ENCODE results near the gene LINC01488.

Gene LINC01488

GRCh38 chr11:69446108-69446507 is 35.4 kb upstream of the LINC01488 start:
- DNase-seq: no peak

DNA sequence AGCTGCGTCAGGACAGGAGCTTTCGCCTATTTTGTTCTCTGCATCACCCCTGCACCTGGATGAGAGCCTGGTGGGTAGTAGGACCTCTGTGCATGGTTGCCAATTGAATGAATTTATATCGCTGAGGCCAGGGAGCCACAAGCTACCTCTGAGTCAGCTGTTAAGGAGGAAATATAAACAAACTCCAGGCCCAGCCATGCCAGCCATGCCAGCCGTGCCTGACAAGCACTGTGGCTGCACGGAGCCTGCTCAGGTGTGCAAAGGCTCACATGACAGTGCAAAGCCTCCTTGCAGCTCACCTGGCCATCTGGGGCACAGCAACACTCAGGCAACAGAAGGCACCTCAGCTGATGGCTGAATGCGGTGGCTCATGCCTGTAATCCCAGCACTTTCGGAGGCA is 33.7 kb upstream of the LINC01488 start:
- no peak for DNase-seq

DNA sequence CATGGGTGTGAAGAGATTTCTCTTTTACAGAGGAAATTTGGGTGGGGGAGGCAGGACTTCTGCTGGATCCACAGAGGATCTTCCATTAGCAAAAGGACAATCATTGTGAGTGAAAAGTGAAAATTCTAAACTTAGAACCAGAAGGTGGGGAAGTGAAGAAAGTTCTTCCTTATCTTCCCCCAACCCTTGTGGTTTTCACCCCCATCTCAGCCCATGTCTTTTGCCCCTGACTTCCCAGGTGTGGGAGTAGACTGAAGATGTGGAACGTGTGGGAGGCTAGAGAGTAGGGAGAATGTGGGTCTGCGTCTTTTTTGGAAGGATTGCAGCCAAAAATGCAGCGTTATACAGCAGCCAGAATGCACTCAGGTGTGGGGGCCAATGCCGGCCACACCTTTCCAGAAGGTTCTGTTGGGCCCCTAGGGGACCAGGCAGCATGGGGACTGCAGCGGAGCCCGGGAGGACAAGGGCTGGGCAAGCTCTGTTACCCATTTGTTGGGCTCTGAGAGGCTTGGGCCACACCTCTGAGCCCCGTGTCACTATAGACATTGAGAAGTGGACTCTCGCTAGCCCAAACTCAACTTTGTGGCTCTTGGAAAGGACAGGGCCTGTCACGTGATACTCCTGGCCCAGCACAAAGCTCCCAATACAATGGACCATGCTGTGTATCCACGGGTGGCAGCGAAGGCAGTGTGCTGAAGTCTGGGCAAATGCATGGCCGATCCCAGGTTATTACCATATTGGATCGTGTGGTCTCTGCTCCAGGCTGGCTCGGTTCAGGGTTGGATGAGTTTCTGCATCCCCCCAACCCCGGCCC is 32.8 kb upstream of the LINC01488 start:
- DNase-seq: no peak

DNA sequence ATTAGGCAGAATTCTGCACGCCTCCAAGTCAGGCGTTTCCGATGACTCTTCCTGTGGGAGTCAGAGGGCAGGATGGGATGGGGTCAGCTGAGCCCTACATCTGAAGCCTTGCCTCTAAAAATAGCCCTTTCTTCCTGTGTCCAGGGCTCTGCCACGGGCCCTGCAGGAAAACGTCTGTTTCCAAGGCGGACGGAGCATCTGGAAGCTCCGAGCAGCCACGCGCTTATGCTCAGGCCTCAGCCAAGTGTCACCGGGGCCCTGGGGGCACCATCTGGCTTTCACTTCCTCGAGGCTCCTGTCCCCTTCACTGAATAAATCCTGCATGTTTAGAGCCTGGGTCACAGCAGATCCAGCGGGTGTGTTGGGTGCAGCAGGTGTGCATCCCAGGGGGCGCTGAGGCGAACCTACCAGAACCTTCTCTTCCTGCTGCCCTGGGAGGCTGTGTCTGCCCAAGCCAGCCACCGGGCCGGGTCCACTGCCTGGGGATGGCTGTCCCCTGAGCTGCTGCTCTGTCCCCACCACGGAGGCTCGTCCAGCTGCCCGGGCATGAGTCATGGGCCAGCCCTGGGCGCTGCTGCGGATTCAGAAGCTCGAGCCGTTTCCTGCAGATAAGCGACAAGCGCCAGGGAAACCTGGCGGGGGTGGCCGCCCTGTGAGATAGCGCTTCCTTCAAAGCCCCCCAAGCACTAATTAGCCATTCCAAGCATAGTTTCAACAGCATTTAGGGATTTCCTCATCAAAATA is 32.0 kb upstream of the LINC01488 start:
- DNase-seq: no peak

DNA sequence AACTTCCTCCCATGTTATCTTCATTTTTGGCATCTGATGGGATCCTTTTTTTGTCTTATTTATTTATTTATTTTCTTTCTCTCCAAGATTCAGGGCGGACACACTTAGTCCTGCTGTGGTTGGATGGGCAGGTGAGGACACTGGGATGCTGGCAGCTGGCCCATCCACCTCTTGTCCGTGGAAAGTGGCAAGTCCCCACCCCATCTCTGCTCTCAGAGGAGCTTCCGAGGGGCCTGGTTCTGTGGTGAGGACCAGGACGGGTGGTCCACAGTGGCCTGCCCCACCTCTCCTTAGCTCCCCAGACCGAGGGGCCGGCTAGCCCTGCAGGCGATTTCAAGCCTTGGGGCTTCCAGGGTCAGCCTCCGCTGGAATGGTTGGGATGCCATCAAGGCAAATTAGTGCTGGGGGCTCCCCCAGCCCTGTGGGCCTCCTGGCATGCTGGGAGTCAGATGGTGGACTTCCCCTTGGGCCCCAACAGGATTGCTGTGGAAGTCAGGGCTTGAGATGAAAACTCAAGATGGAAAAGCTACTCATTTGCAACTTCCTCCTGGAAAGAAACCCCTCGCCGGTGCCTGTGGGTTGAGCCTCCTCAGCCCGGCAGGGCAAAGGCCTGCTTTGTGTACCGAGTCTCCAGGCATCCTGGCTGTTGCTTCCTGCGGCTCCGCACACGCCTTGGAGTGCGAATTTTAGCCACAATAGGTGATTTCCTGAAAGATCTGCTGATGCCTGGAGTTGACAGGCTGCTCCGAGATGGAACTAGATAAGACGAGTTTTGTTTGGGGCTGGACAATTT is 31.2 kb upstream of the LINC01488 start:
- DNase-seq: no peak

DNA sequence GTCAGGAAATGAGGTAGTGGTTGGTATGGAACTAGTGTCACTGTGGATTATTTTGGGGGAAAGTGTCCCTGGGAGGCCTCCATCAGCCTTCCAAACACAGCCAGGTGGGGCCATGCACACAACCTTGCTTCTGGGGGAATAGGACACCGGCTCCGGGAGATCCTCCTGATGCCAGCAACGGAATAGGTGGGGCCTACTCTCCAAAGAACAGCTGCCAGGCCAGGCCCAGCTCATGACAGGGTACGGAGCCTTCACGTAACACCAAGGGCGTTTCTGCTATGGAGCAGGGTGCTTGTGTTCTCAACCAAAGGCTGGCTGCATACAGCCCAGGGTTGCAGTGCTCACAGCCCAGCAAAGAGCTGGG is 30.6 kb upstream of the LINC01488 start:
- DNase-seq: no peak

DNA sequence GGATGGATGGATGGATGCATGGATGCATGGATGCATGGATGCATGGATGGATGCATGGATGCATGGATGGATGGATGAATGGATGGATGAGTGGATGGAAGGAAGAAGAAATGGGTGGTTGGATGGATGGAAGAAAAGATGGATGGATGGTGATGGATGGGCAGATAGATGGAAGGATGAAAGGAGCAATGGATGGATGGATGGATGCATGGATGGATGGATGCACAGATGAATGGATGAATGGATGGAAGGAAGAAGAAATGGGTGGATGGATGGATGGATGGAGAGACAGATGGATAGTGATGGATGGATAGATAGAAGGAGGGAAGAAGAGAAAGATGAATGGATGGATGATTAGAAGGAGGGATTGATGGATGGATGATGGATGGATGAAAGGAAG is 30.2 kb upstream of the LINC01488 start:
- no peak for DNase-seq

DNA sequence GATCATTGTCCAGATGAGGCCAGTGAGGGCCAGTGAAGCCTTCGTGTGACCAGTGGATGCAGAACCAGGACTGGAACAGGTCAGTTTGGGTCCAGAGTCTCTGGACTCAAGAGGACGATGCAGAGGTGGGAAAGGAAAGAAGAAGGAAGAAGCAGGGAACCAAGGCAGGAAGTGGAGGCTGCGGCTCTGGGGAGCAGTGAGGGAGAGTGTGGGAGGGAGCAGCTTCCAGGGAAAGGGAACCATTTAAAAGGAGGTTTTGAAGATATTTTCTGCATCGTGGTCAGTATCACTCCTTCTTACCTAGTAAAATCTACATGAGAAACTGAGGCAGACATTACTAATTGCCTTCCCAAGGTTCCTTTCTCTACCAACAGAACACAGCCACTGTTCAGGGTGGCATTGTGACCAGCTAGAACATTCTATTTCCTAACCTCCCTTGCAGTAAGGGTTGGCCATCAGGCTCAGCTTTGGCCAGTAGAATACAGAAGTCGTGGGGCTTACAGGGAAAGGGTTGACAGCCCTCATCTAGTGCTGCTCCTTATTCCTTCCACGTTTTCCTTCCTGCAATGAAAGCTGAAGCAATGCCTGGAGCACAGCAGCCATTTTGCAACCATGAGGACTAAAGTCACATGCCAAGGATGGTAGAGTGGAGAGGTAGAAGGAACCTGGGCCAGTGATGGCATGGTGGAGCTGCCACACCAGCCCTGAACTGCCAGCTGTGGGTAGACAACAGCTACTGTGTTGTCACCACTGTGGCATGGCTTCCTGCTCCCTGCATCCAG is 29.1 kb upstream of the LINC01488 start:
- no peak for DNase-seq

GRCh38 chr11:69453151-69453550 is 28.3 kb upstream of the LINC01488 start:
- no peak for DNase-seq

DNA sequence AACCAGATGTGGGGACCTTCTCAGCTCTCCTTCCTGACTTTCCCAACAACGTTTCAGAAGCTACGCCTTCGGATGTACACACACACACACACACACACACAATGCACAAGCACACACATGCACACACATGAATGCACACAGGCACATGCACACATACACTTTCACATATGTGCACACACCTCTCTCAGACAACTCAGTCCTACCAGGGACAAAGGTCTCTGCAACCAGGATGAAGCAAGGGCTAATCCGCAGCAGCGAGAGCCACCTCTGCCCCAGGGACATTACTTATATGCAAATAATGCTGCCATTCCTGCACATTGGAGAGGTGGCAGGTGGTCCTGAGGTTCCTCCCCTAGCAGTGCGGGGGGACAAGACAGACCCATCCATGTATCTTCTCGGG is 27.4 kb upstream of the LINC01488 start:
- DNase-seq: no peak

- DNase-seq: no peak
Measured at GRCh38 chr11:69455969-69456368, 25.5 kb upstream of the LINC01488 start.

- no peak for DNase-seq
Measured at GRCh38 chr11:69456712-69457111, 24.8 kb upstream of the LINC01488 start.

- DNase-seq: no peak
Measured at GRCh38 chr11:69459848-69460539, 21.5 kb upstream of the LINC01488 start.

GRCh38 chr11:69460540-69461257 is 20.8 kb upstream of the LINC01488 start:
- no peak for DNase-seq

DNA sequence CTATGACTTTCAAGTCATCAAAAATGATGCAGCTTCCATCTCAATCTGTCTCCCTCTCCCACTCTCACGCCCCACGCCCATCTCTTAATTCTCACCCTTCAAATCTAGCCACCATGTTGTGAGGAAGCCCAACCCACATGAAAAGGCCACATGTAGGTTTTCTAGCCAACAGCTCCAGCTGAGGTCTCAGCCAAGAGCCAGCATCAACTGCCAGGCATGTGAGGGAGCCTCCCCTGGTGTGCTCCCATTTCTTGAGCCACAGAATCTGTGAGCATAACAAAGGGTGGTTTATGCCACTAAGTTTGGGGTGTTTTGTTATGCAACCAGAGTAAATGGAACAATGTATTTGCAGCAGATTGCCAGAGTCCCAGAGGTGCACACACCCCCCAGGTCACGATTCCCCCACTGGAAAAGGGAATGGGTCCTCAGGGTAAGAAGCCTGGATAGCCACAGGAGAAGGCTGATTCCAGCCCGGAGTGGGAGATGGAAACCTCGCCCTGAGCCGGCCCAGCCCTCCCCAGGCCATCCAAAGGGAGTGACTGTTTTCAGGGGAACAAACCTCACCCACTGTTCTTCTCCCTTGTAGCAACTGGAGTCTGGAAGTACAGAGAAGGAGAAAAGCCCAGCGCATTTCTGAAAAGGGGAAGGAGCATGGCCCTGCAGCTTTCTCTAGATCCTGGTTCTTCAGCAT is 20.0 kb upstream of the LINC01488 start:
- no peak for DNase-seq

DNA sequence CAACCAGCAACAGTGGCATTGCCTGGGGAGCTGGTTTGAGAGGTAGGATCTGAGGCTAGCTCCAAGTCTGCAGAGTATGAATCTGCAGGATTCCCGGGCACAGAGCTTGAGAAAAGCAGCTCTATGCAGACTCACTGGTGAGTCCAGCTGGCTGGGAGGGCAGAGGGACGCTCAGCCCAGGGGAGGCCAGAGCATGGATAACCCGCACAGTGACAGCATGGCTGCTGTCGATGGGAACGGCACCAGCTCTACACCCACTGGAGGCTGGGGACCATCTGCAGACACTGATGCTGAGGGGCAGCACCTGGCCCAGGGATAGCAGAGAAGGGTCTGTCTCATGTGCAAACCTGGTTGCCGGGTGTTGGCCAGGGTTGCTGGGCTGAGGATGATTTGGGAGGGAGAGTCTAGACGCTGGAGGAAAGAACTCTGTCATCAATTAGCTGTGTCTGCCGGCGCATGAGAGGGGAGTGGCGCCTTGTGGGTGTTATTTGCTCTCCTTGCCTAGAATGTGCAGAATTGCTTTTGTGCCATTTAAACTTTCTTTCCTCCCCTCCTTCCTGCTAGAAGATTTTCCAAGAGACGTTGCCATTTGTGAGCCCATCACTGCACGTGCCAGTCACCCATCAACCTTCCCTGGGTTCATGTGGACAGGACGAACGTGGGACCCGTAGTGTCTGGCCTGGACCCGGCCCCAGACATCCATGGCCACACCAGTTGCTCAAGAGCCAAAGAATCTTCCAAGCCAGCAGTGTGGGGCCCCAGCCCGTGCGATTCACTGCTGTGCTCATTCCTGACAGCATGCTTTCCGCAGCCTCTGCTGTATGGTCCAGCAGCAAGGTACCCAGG is 19.1 kb upstream of the LINC01488 start:
- DNase-seq: no peak

DNA sequence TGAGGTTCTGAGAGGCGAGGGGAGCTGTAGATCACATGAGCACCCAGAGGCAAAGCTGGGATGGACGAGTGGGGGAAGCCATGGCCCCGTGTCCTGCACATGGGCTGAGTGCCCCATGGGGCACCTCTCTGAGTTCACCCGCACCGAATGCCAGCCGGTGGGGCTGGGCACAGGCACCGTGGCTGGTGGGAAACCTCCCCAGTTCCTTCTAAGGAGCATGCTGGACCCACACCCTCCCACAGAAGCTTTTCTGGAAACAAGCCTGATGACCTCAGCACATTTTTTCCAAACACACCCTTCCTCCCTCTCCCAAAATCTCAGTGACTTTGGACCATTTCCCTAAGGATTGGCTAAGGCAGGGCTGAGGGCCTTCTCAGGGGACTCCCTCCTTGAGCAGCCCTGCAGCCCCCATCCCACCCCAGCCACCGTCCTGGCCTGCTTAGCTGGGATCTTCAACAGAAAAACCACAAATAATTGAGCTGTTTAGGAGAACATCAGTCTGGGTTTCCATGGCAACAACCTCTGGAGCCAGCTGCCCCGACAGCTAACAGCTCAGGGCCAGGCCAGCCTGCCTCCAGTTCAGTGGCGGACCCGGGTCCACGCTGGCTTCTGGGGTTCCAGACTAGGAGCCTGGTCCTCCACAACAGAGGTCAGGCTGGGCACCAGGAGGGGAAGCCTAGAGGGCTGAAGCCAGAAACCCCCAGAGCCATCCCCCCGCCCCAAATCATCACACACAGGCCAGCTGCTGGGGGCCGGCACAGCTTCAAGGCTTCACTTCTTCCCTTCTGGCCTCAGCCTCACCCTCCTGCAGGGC is 18.1 kb upstream of the LINC01488 start:
- DNase-seq: no peak

DNA sequence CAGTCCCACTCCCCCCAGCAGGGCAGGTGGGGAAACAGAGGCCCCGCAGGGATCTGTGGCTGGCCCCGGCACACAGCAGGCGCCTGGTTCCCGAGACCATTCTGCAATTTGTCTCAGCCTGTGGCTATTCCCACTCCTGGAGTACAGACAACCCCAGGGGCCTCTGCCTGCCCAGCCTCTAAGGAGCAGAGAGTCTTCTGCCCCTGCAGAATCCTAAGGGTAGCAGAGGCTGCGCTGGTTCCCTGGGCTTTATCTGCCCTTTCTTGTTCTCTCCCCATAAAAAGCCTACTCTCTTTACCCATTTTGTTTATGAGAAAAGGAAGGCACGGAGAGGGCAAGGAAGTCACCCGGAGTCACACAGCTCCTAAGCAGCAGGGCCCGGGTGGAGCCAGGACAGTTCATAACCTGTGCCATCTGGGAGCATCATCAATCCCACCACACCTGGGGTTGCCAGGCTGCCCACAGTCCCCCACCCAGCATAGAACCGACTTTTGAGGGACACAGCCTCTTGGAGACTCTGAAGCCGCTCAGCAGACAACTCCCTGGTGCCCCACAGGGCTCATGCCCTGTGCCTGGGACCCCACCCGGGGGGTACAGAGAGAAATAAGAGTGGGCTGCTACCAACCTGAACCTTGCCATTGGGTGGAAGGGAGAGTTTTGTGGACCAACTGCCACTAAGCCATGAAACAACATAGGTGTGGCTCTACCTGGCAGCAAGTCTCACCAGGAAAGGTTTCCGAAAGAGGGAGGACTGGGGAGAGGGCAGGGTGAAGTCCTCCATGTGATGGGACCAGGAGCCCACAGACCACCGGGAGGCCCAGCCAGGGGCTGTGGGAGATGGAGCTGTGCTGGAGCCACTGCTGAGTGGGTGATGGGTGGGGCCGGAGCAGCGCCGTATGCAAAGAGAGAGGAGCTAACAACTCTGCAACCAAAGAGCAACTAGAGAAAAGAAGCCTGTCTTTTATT is 17.2 kb upstream of the LINC01488 start:
- no peak for DNase-seq

All from stimulated activated CD4-positive, alpha-beta T cell treated with anti-CD3 and anti-CD28 coated beads, Interleukin-2, amount 100 ng/mL, for 48 hours (primary cell).